Karpas-422 (cell line): ENCODE results near the gene LCE1F. TPM values are rescaled to one million over a fixed set of nuclear protein-coding genes. Genes with fewer than 3 reads are reported as not detected.

Experiments used
- DNase-seq: peaks from one replicate; pipeline ENCODE4 v3.0.0-alpha.2; 2015
- H2AFZ ChIP-seq: fragments of 200-600 bp; sonication (generic); 2 replicates; pipeline ENCODE4 v1.6.1; 2014; ENCODE audit warnings: antibody characterized with exemption, low read length, mixed read lengths
- H3K27ac ChIP-seq: fragments of 200-600 bp; sonication (generic); 2 replicates; pipeline ENCODE4 v1.5.1; 2014; ENCODE audit warnings: mild to moderate bottlenecking, low read length, moderate library complexity
- H3K27me3 ChIP-seq: fragments of 200-600 bp; sonication (generic); 2 replicates; pipeline ENCODE4 v1.6.1; 2014; ENCODE audit warnings: low read length, mixed read lengths
- H3K36me3 ChIP-seq: fragments of 200-600 bp; sonication (generic); 2 replicates; pipeline ENCODE4 v1.6.1; 2014; ENCODE audit warnings: low read length, mixed read lengths; ENCODE audit not compliant: insufficient read depth
- H3K4me1 ChIP-seq: fragments of 200-600 bp; sonication (generic); 2 replicates; pipeline ENCODE4 v1.6.1; 2014; ENCODE audit warnings: mild to moderate bottlenecking, low read length, mixed read lengths
- H3K4me2 ChIP-seq: fragments of 200-600 bp; sonication (generic); 2 replicates; pipeline ENCODE4 v1.6.1; 2014; ENCODE audit warnings: low read length, low read depth, mild to moderate bottlenecking; ENCODE audit not compliant: poor library complexity, severe bottlenecking
- H3K4me3 ChIP-seq: fragments of 200-600 bp; sonication (generic); 2 replicates; pipeline ENCODE4 v1.5.1; 2014; ENCODE audit warnings: mild to moderate bottlenecking, antibody characterized with exemption, low read length, mixed read lengths
- H3K79me2 ChIP-seq: fragments of 200-600 bp; sonication (generic); 2 replicates; pipeline ENCODE4 v1.6.1; 2014; ENCODE audit warnings: mild to moderate bottlenecking, low read length, mixed read lengths
- H3K9ac ChIP-seq: fragments of 200-600 bp; sonication (generic); 2 replicates; pipeline ENCODE4 v1.6.0; 2014; ENCODE audit warnings: low read length
- H3K9me2 ChIP-seq: fragments of 200-600 bp; sonication (generic), shearing (Covaris generic); replicated peaks from 2 replicates; pipeline ENCODE4 v1.6.0; 2014; ENCODE audit warnings: mild to moderate bottlenecking, low read length, moderate library complexity; ENCODE audit not compliant: insufficient read depth
- H3K9me3 ChIP-seq: fragments of 300-700, 200-600 bp; sonication (generic); 2 replicates; pipeline ENCODE4 v1.6.1; 2014; ENCODE audit warnings: low read length, mixed read lengths
- H4K20me1 ChIP-seq: fragments of 200-600 bp; sonication (generic); 2 replicates; pipeline ENCODE4 v1.6.1; 2014; ENCODE audit warnings: mild to moderate bottlenecking, antibody characterized with exemption, low read length, low read depth; ENCODE audit not compliant: insufficient read depth
- total RNA-seq: library from RNA; depleted of rRNA; stranded (reverse); fragments of >200 nt; shearing (Covaris generic); gene quantifications from 2 replicates; pipeline ENCODE4 v1.2.3, GENCODE V29; 2014; ENCODE audit warnings: low replicate concordance

LCE1F gene
- total RNA-seq, 1 experiment from 2014 or later: not detected

DNA sequence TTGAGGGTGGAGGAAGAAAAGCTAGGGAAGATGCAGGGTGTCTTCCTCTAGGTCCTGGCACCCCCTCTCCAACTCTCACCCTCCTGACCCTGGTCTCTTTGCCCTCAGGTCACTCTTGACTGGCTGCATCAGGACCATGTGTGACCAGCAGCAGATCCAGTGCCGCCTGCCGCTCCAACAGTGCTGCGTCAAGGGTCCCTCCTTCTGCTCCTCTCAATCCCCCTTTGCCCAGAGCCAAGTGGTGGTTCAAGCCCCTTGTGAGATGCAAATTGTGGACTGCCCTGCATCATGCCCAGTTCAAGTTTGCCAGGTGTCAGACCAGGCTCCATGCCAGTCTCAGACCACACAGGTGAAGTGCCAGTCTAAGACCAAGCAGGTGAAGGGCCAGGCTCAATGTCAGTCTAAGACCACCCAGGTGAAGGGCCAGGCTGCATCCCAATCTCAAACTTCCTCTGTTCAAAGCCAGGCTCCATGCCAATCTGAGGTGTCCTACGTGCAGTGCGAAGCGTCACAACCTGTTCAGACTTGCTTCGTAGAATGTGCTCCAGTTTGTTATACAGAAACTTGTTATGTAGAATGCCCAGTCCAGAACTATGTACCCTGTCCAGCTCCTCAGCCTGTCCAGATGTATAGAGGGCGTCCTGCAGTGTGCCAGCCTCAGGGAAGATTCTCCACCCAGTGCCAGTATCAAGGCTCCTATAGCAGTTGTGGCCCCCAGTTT lies 15.3 kb upstream of the LCE1F start:
- DNase-seq: no peak
- no peaks in the 10 kb centered on the region for H3K4me1 ChIP-seq
- H3K9me2 ChIP-seq: no peaks in the 10 kb centered on the region
- no peaks in the 10 kb centered on the region for H4K20me1 ChIP-seq
- no peak overlapping the region for H3K4me2 ChIP-seq
- H3K36me3 ChIP-seq: no peaks in the 10 kb centered on the region
- no peak overlapping the region for H3K9ac ChIP-seq
- no peak overlapping the region for H3K4me3 ChIP-seq
- no peaks in the 10 kb centered on the region for H3K79me2 ChIP-seq
- H3K27ac ChIP-seq: no peak overlapping the region
- no peaks in the 10 kb centered on the region for H3K9me3 ChIP-seq
- no peak overlapping the region for H2AFZ ChIP-seq
- H3K27me3 ChIP-seq: no peaks in the 10 kb centered on the region

GRCh38 chr1:152760551-152761190 lies 14.3 kb upstream of the LCE1F start:
- Histone ChIP-seq H2AFZ (no peak overlapping the region), H3K9me2 (no peaks in the 10 kb centered on the region), H3K27me3 (no peaks in the 10 kb centered on the region), H3K9me3 (no peaks in the 10 kb centered on the region), H3K79me2 (no peaks in the 10 kb centered on the region), H3K4me1 (no peaks in the 10 kb centered on the region), H3K4me2 (no peak overlapping the region), H3K4me3 (no peak overlapping the region), H4K20me1 (no peaks in the 10 kb centered on the region), H3K36me3 (no peaks in the 10 kb centered on the region), H3K9ac (no peak overlapping the region), H3K27ac (no peak overlapping the region)
- DNase-seq: no peak

DNA sequence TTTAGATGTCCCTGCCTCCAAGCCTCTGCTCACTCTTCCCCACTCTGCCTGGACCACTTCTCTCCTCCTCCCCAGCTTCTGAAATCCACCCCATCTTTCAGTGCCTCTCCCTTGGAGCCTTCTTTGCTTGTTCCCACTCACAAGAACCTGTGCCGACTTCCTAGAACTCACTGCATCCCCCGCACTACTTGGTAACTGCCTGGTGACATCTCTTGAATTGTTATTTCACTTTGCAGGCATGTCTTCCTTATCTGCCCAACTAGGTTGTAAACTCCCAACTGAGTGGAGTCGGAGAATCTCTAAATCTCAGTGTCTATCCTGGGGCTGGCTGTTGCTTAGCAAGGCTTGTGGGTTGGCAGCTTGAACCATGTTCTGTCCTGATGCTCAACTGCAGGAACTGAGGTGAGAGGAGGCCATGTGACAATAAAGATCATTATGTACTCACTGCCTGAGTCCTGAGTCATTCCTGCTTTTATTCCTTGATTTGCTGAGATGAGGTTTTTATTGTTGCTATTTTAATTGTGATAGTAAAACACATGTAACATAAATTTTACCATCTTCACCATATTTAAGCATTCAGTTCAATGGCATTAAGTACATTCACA lies 13.2 kb upstream of the LCE1F start:
- no peaks in the 10 kb centered on the region for H3K36me3 ChIP-seq
- H4K20me1 ChIP-seq: no peaks in the 10 kb centered on the region
- no peak overlapping the region for H3K9ac ChIP-seq
- no peak overlapping the region for H3K4me3 ChIP-seq
- H3K4me2 ChIP-seq: no peak overlapping the region
- no peaks in the 10 kb centered on the region for H3K79me2 ChIP-seq
- H3K9me2 ChIP-seq: no peaks in the 10 kb centered on the region
- H3K27me3 ChIP-seq: no peaks in the 10 kb centered on the region
- H3K27ac ChIP-seq: no peak overlapping the region
- no peak for DNase-seq
- no peaks in the 10 kb centered on the region for H3K9me3 ChIP-seq
- no peaks in the 10 kb centered on the region for H3K4me1 ChIP-seq
- no peak overlapping the region for H2AFZ ChIP-seq

GRCh38 chr1:152768847-152769533 lies 6.0 kb upstream of the LCE1F start:
- H3K4me3 ChIP-seq: no peak overlapping the region
- H3K9me3 ChIP-seq: no peaks in the 10 kb centered on the region
- H3K4me2 ChIP-seq: no peak overlapping the region
- H3K27me3 ChIP-seq: no peaks in the 10 kb centered on the region
- H3K36me3 ChIP-seq: no peaks in the 10 kb centered on the region
- H3K9ac ChIP-seq: no peak overlapping the region
- no peaks in the 10 kb centered on the region for H3K79me2 ChIP-seq
- no peak overlapping the region for H3K27ac ChIP-seq
- H4K20me1 ChIP-seq: no peaks in the 10 kb centered on the region
- no peaks in the 10 kb centered on the region for H3K4me1 ChIP-seq
- DNase-seq: no peak
- no peaks in the 10 kb centered on the region for H3K9me2 ChIP-seq
- H2AFZ ChIP-seq: no peak overlapping the region

DNA sequence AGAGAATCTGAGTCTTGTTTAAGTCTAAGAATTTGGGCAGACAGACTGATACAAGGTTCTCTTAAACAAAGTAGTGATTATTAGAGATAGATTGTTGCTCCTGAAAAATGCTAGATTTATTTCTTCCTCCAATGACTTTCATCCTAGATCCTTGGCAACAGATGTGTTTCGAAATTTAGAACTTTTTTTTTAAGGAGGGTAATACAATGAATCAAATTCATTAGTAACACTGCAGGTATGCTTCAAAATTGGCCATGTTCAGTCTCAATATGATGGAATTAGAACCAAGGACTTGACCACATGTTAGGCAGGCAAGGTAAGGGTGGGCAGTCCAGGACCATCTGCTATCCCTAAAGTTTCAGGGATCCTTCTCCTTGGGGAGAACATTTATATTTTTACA lies 4.5 kb upstream of the LCE1F start:
- no peak overlapping the region for H3K27ac ChIP-seq
- DNase-seq: no peak

GRCh38 chr1:152776361-152776760 lies 1.4 kb downstream of the LCE1F start:
- Histone ChIP-seq H3K9me2 (no peaks in the 10 kb centered on the region), H3K79me2 (no peaks in the 10 kb centered on the region), H3K4me2 (no peak overlapping the region), H4K20me1 (no peaks in the 10 kb centered on the region), H3K27me3 (no peaks in the 10 kb centered on the region), H3K4me3 (no peak overlapping the region), H3K27ac (no peak overlapping the region), H3K9ac (no peak overlapping the region), H3K9me3 (no peaks in the 10 kb centered on the region), H3K36me3 (no peaks in the 10 kb centered on the region), H2AFZ (no peak overlapping the region), H3K4me1 (no peaks in the 10 kb centered on the region)
- no peak for DNase-seq

More for the DNA sequence above, 4.5 kb upstream of the LCE1F start:
- Histone ChIP-seq H3K4me3 (no peak overlapping the region), H3K9me2 (no peaks in the 10 kb centered on the region), H3K4me1 (no peaks in the 10 kb centered on the region), H3K4me2 (no peak overlapping the region), H3K9me3 (no peaks in the 10 kb centered on the region), H3K36me3 (no peaks in the 10 kb centered on the region), H3K79me2 (no peaks in the 10 kb centered on the region), H2AFZ (no peak overlapping the region), H3K27me3 (no peaks in the 10 kb centered on the region), H4K20me1 (no peaks in the 10 kb centered on the region), H3K9ac (no peak overlapping the region)

GRCh38 chr1:152777510-152778137 lies 2.7 kb downstream of the LCE1F start:
- H3K36me3 ChIP-seq: no peaks in the 10 kb centered on the region
- no peaks in the 10 kb centered on the region for H3K27me3 ChIP-seq
- no peaks in the 10 kb centered on the region for H3K4me1 ChIP-seq
- no peaks in the 10 kb centered on the region for H3K9me3 ChIP-seq
- DNase-seq: peak; percentile 50
- H3K9ac ChIP-seq: no peak overlapping the region
- H3K9me2 ChIP-seq: no peaks in the 10 kb centered on the region
- no peak overlapping the region for H3K4me3 ChIP-seq
- no peaks in the 10 kb centered on the region for H4K20me1 ChIP-seq
- no peak overlapping the region for H3K27ac ChIP-seq
- H3K4me2 ChIP-seq: no peak overlapping the region
- H3K79me2 ChIP-seq: no peaks in the 10 kb centered on the region
- H2AFZ ChIP-seq: no peak overlapping the region

- no peak overlapping the region for H3K9ac ChIP-seq
- no peaks in the 10 kb centered on the region for H4K20me1 ChIP-seq
- H3K4me2 ChIP-seq: no peak overlapping the region
- H3K4me1 ChIP-seq: no peaks in the 10 kb centered on the region
- no peaks in the 10 kb centered on the region for H3K79me2 ChIP-seq
- H2AFZ ChIP-seq: no peak overlapping the region
- H3K9me2 ChIP-seq: no peaks in the 10 kb centered on the region
- H3K27me3 ChIP-seq: no peaks in the 10 kb centered on the region
- DNase-seq: no peak
- no peak overlapping the region for H3K4me3 ChIP-seq
- no peaks in the 10 kb centered on the region for H3K9me3 ChIP-seq
- H3K27ac ChIP-seq: no peak overlapping the region
- H3K36me3 ChIP-seq: no peaks in the 10 kb centered on the region
These were observed 8.2 kb downstream of the LCE1F start for GRCh38 chr1:152783095-152783494.
